Duodenal mucosa (tissue), 2 donors: ENCODE results near the gene GPN2.

ENCODE experiments used
- H3K27ac ChIP-seq: one replicate; pipeline ENCODE4 v1.7.0; 2013; ENCODE audit warnings: low read depth, low read length
- H3K27me3 ChIP-seq, 2 donors: one replicate each; pipeline ENCODE4 v1.7.0; 2013; ENCODE audit warnings: low read length in 2 of 2, control low read depth in 1 of 2; ENCODE audit not compliant: insufficient read depth in 2 of 2, control insufficient read depth in 1 of 2
- H3K36me3 ChIP-seq, 2 donors: one replicate each; pipeline ENCODE4 v1.7.0; 2013; ENCODE audit warnings: low read length in 2 of 2, control low read depth in 1 of 2; ENCODE audit not compliant: insufficient read depth in 2 of 2, control insufficient read depth in 1 of 2
- H3K4me1 ChIP-seq, 2 donors: one replicate each; pipeline ENCODE4 v1.7.0; 2013; ENCODE audit warnings: low read length in 2 of 2, control low read depth in 1 of 2; ENCODE audit not compliant: insufficient read depth in 2 of 2, control insufficient read depth in 1 of 2
- H3K4me3 ChIP-seq, 2 donors: one replicate each; pipeline ENCODE4 v1.7.0; 2013; ENCODE audit warnings: low read length in 2 of 2, low read depth in 1 of 2
- H3K9ac ChIP-seq, 2 donors: one replicate each; pipeline ENCODE4 v1.7.0; 2013; ENCODE audit warnings: low read length in 2 of 2, low read depth in 1 of 2
- H3K9me3 ChIP-seq, 2 donors: one replicate each; pipeline ENCODE4 v1.7.0; 2013; ENCODE audit warnings: low read length in 2 of 2, control low read depth in 1 of 2; ENCODE audit not compliant: control insufficient read depth in 1 of 2

Gene GPN2

DNA sequence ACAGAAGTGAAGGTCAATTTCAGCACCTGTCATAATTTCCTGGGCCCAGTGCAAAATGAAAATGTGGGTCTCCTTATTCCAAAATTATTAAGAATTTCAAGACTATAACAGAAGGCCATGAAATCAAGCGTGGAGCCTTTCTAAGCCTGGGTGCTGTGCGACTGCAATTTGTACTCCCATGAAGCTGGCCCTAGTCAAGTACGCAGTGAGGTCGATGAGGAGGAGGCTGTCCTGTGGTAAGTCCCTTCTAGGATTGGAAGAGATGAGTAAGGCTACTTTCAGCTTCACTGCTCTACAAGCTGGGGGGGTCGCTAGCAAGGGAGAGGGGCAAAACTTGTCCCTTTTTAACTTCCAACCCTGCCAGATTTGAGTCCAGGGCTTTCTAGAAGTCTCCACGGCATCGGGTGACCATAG, 31.1 kb upstream of the GPN2 start:
- H3K9me3 ChIP-seq, result no peaks in the 10 kb centered on the region
- H3K27me3 ChIP-seq, result no peaks in the 10 kb centered on the region
- H3K36me3 ChIP-seq, result peaks cover 0 to 13% of the 10 kb centered on the region in 2 donors
- peak overlapping the region; percentile 85 to 90 for H3K9ac ChIP-seq
- H3K27ac ChIP-seq, result peak overlapping the region; percentile 87
- peaks cover 13 to 19% of the 10 kb centered on the region in 2 donors for H3K4me1 ChIP-seq
- H3K4me3 ChIP-seq, result peak overlapping the region; percentile 75 to 98

- H3K4me3 ChIP-seq, result no peak overlapping the region
- no peaks in the 10 kb centered on the region for H3K27me3 ChIP-seq
- peaks cover 0 to 4% of the 10 kb centered on the region in 2 donors for H3K36me3 ChIP-seq
- peaks cover 20 to 25% of the 10 kb centered on the region in 2 donors for H3K4me1 ChIP-seq
- peak overlapping the region; percentile 53 for H3K27ac ChIP-seq
- H3K9ac ChIP-seq, result peak overlapping the region in 1 of 2 donors; percentile 14
- no peaks in the 10 kb centered on the region for H3K9me3 ChIP-seq
Observed at GRCh38 chr1:26915204-26915842, 25.2 kb upstream of the GPN2 start.

- Histone ChIP-seq H3K4me3 (peak within 1 kb of the TSS; percentile 66 to 83), H3K27ac (peak within 1 kb of the TSS; percentile 94)
Observed at GRCh38 chr1:26913754-26914619, 23.9 kb upstream of the GPN2 start, which contains the start of gene NR0B2. NR0B2 (minus strand) TSS chr1:26913975; CDS start chr1:26913940, 35 bp downstream.

DNA sequence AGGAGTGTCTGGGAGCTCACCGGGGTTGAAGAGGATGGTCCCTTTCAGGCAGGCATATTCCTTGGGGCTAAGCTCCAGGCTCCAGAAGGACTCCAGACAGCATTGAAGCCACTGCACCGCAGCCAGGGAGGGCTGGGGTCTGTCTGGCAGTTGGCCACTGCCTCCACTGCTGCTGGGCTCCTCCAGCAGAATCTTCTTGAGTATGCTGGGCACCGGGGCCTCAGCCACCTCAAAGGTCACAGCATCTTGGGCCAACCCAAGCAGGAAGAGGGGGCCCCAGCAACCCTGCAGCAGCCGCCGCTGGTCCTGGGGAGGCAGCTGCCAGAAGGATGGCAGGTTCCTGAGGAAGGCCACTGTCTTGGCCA, 23.3 kb upstream of the GPN2 start:
- no peaks in the 10 kb centered on the region for H3K27me3 ChIP-seq
- H3K4me1 ChIP-seq, result peaks cover 25 to 30% of the 10 kb centered on the region in 2 donors
- H3K9me3 ChIP-seq, result no peaks in the 10 kb centered on the region
- H3K36me3 ChIP-seq, result peaks cover 0 to 4% of the 10 kb centered on the region in 2 donors
- H3K27ac ChIP-seq, result peak overlapping the region; percentile 94
- peak overlapping the region; percentile 96 to 97 for H3K9ac ChIP-seq
- peak overlapping the region; percentile 66 to 83 for H3K4me3 ChIP-seq

More at GRCh38 chr1:26913754-26914619, 23.9 kb upstream of the GPN2 start, which contains the start of gene NR0B2:
- peaks cover 25 to 30% of the 10 kb centered on the region in 2 donors for H3K4me1 ChIP-seq
- H3K9ac ChIP-seq, result peak within 1 kb of the TSS; percentile 96 to 97
- H3K27me3 ChIP-seq, result no peaks in the 10 kb centered on the region
- H3K36me3 ChIP-seq, result peaks cover 0 to 4% of the 10 kb centered on the region in 2 donors
- H3K9me3 ChIP-seq, result no peaks in the 10 kb centered on the region

DNA sequence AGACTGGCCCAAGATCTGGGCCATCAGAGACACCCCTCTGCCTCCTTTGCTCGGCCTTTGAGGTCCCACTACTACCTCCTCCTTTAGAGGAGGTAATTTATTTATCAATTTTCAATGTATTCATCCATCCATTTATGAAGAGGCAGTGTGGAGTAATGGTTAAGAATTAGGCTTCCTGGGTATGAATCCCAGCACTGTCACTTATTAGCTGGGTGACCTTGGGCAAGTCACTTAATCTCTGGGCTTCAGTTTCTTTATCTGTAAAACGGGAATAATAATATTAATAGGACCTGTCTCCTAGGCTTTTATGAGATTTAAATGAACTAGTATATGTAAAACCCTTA, 22.0 kb upstream of the GPN2 start:
- Histone ChIP-seq H3K4me3 (peak overlapping the region; percentile 66 to 83), H3K9ac (peak overlapping the region; percentile 96 to 97), H3K9me3 (no peaks in the 10 kb centered on the region), H3K27me3 (no peaks in the 10 kb centered on the region), H3K27ac (peak overlapping the region; percentile 94), H3K4me1 (peaks cover 26 to 31% of the 10 kb centered on the region in 2 donors), H3K36me3 (peaks cover 0 to 4% of the 10 kb centered on the region in 2 donors)

DNA sequence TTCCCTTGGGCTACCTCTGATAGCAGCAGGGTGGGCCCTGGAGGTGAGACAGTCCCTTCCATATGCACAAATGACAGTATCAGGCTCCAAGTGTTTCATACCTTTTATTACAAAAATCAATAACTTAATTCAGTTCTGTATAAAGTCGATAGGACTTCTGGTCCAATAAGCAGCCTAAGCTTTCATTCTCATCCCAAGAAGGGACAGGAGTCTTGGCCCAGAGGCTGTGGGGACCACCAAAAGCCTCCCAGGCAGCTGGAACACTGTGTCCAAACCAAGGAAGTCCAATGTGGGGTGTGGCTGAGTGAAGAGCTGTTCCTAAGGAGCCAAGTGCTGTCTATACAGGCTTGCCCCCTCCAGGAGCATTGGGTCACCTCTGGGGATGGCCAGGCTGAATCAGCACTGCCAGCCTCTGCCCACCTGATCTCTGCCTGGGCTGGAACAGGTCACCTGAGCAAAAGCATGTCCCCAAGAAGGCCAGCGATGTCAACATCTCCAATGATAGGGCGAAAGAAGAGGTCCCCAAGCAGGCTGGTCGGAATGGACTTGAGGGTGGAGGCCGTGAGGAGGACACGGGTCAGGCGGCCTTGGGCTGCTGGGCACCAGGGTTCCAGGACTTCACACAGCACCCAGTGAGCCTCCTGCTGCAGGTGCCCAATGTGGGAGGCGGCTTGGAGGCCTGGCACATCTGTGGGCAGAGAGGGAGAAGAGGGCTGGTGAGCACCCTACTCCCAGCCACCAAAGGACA, 21.5 kb upstream of the GPN2 start:
- Histone ChIP-seq H3K27me3 (no peaks in the 10 kb centered on the region), H3K9ac (peak overlapping the region; percentile 69 to 97), H3K27ac (peak overlapping the region; percentile 59), H3K36me3 (peaks cover 0 to 4% of the 10 kb centered on the region in 2 donors), H3K9me3 (no peaks in the 10 kb centered on the region), H3K4me3 (peak overlapping the region; percentile 66 to 83), H3K4me1 (peaks cover 30 to 35% of the 10 kb centered on the region in 2 donors)

GRCh38 chr1:26910343-26911160, 20.5 kb upstream of the GPN2 start:
- Histone ChIP-seq H3K27me3 (no peaks in the 10 kb centered on the region), H3K4me3 (peak overlapping the region; percentile 66 to 83), H3K4me1 (peaks cover 29 to 42% of the 10 kb centered on the region in 2 donors), H3K9me3 (no peaks in the 10 kb centered on the region), H3K9ac (peak overlapping the region; percentile 39 to 97), H3K36me3 (peaks cover 0 to 4% of the 10 kb centered on the region in 2 donors), H3K27ac (no peak overlapping the region)

DNA sequence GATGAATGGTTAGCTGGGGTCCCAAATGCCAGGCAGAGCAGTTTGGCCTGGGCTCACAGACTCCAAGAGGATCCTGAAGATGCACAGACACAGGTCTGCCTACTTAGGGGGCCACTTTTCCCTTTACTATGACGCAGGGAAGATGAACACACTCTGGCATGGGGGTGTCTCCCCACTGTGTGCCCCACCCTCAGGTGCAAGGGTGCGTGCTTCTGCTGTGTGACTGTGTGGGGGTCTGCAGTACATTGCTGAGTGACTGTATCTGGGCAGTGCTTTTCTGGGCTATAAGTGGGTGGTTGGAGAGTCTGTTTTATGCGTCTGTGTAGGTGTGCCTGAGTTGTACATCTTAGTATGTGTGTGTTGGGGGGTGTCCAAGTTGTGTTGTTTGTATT, 19.9 kb upstream of the GPN2 start:
- no peaks in the 10 kb centered on the region for H3K27me3 ChIP-seq
- peaks cover 0 to 4% of the 10 kb centered on the region in 2 donors for H3K36me3 ChIP-seq
- H3K9me3 ChIP-seq, result no peaks in the 10 kb centered on the region
- peak overlapping the region in 1 of 2 donors; percentile 66 for H3K4me3 ChIP-seq
- peaks cover 23 to 38% of the 10 kb centered on the region in 2 donors for H3K4me1 ChIP-seq
- H3K9ac ChIP-seq, result no peak overlapping the region
- no peak overlapping the region for H3K27ac ChIP-seq
